ENCODE measurements around the gene MYT1. TPM values are rescaled to one million over a fixed set of nuclear protein-coding genes. Genes with fewer than 3 reads are reported as not detected.

MYT1 gene
- total RNA-seq, 1 donor from 2014 or later, result 1.2 TPM

DNA sequence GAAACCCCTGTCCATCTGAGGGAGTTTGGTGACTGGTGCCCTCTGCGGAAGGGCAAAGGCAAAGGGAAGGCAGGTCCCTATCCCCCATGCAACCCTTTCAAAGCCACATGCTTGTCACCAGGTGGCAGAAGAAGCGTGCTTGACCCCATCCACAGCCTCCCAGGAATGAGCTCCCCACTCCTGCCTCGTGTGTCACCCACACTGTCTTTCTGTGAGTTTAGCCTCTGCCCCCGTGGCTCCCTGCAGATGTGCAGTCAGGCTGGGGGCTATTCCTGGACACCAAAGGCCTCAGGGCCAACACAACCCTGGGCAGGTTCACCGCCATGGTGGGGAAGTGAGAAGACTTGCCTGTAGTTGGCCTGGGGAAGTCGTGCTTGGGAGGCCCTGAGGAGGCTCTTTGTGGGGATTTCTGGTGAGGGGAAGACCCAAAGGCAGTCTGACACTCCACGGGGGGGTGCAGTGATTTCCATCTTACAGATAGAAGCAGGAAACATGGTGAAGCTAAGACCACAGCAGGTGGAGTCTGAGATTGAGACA lies 74.7 kb downstream of the MYT1 start:
- H3K27me3 ChIP-seq, result no peaks in the 10 kb centered on the region
- no peaks in the 10 kb centered on the region for H3K79me2 ChIP-seq (ENCODE audit: low read depth)
- H3K4me3 ChIP-seq, result no peak overlapping the region
- H3K4me1 ChIP-seq, result no peaks in the 10 kb centered on the region
- no peak for DNase-seq (ENCODE audit: low spot score)
- no peak for TF ChIP-seq EZH2 (IDR thresholded peaks at IDR 0.05)
- no peak for TF ChIP-seq EZH2phosphoT487 (IDR thresholded peaks at IDR 0.05)
- TF ChIP-seq, protein P1, sequence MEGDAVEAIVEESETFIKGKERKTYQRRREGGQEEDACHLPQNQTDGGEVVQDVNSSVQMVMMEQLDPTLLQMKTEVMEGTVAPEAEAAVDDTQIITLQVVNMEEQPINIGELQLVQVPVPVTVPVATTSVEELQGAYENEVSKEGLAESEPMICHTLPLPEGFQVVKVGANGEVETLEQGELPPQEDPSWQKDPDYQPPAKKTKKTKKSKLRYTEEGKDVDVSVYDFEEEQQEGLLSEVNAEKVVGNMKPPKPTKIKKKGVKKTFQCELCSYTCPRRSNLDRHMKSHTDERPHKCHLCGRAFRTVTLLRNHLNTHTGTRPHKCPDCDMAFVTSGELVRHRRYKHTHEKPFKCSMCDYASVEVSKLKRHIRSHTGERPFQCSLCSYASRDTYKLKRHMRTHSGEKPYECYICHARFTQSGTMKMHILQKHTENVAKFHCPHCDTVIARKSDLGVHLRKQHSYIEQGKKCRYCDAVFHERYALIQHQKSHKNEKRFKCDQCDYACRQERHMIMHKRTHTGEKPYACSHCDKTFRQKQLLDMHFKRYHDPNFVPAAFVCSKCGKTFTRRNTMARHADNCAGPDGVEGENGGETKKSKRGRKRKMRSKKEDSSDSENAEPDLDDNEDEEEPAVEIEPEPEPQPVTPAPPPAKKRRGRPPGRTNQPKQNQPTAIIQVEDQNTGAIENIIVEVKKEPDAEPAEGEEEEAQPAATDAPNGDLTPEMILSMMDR (IDR thresholded peaks at IDR 0.05), result no peak
- no peaks in the 10 kb centered on the region for H3F3A ChIP-seq (ENCODE audit: low read depth)
- Mint-ChIP-seq H3K9me3 (peaks cover 9% of the 10 kb centered on the region), H3K36me3 (no peaks in the 10 kb centered on the region), H3K27ac (no peak overlapping the region), H3K4me3 (no peak overlapping the region), H3K4me1 (peaks cover 8% of the 10 kb centered on the region), H3K27me3 (ENCODE audit: insufficient read depth, low read depth) (no peaks in the 10 kb centered on the region)
- H3K36me3 ChIP-seq, result no peaks in the 10 kb centered on the region
- H3K27ac ChIP-seq, result no peak overlapping the region
- no peaks in the 10 kb centered on the region for H3K9me3 ChIP-seq (ENCODE audit: low read depth)
- no peak overlapping the region for H3K4me2 ChIP-seq
- H4K20me1 ChIP-seq (ENCODE audit: low read depth), result no peaks in the 10 kb centered on the region
- H3K9ac ChIP-seq, result no peak overlapping the region
- H2AFZ ChIP-seq (replicated peaks), result no peak overlapping the region

DNA sequence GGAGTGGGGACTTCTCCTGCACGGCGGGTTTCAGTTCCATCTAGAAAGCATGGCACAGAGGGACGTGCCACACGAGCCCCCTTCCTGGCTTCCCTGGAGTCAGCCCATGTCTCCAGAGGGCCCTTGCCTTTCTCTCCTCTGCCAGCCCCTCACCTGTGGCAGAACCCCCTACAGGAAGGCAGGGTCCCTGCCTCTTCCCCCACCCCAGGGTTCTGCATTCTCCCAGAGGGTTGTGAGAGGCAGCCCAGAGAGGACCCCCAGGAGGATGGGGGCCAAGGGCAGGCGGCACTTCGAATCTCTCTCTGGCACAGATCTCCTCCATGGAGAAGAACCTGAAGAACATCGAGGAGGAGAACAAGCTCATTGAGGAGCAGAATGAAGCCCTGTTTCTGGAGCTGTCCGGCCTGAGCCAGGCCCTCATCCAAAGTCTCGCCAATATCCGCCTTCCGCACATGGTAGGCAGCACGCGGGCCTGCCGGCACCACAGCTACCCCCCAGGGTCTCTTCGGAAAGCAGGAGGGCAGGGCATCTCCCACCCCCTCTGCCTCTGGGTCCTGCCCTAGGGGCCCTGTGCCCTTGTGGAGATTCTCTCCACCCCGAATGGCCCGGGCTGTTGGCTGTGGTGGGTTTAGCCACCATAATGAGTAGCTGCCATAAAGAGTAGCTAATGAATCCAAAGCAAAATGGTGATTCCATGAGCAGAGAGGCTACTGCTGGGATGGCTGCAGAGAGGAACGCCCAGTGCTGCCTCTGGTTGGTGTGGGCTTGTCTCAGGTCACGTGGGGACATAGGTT lies 75.4 kb downstream of the MYT1 start:
- Histone ChIP-seq H3K4me1 (no peaks in the 10 kb centered on the region), H3K27me3 (no peaks in the 10 kb centered on the region), H3K79me2 (ENCODE audit: low read depth) (no peaks in the 10 kb centered on the region), H2AFZ (replicated peaks) (no peak overlapping the region), H3F3A (ENCODE audit: low read depth) (no peaks in the 10 kb centered on the region), H3K4me3 (no peak overlapping the region), H3K4me2 (no peak overlapping the region), H3K9me3 (ENCODE audit: low read depth) (no peaks in the 10 kb centered on the region), H3K36me3 (no peaks in the 10 kb centered on the region), H3K27ac (no peak overlapping the region), H3K9ac (no peak overlapping the region), H4K20me1 (ENCODE audit: low read depth) (no peaks in the 10 kb centered on the region)
- Mint-ChIP-seq H3K4me1 (peaks cover 8% of the 10 kb centered on the region), H3K36me3 (no peaks in the 10 kb centered on the region), H3K4me3 (no peak overlapping the region), H3K27me3 (ENCODE audit: insufficient read depth, low read depth) (no peaks in the 10 kb centered on the region), H3K9me3 (peaks cover 9% of the 10 kb centered on the region), H3K27ac (no peak overlapping the region)
- TF ChIP-seq, protein P1 (IDR thresholded peaks at IDR 0.05), result no peak
- TF ChIP-seq EZH2 (IDR thresholded peaks at IDR 0.05), result no peak
- no peak for TF ChIP-seq EZH2phosphoT487 (IDR thresholded peaks at IDR 0.05)
- no peak for DNase-seq (ENCODE audit: low spot score)

DNA sequence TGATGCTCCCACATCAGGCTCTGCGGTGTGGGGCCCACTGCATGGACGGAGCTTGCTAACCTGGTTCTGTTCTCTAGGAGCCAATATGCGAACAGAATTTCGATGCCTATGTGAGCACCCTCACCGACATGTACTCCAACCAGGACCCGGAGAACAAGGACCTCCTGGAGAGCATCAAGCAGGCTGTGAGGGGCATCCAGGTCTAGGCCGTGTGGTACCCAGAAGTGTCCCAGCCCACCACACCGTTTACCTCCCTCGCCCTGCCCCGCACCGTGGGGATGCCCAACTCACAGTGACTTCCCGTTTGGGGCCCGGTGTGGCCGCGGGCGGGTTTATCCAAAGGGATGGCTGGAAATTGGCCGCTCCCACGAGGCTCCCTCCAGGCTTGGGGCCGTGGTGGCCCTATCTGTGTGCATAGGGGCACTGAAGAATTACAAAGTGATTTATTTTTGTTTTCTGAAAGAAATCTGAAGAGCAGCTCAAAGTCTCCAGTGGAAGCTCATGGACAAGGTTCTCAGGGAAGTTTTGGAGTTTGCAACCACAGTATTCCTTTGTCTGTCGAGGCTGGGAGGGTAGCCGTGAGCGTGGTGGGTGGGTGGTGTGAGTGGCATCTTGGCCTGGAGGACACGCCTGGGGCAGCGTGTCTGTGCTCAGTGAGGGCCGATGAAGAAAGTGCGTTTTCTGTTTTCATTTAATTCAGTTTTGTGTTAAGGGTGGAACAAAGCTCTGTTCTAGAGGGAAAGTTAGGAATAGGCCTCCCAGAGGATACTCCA lies 76.2 kb downstream of the MYT1 start:
- peaks cover 8% of the 10 kb centered on the region for H3K4me1 Mint-ChIP-seq
- peak overlapping the region; percentile 83 for H3K27ac Mint-ChIP-seq
- Histone ChIP-seq H3K9ac (no peak overlapping the region), H3K4me1 (no peaks in the 10 kb centered on the region), H3K27ac (no peak overlapping the region), H3K4me2 (no peak overlapping the region), H3K9me3 (ENCODE audit: low read depth) (no peaks in the 10 kb centered on the region), H3F3A (ENCODE audit: low read depth) (no peaks in the 10 kb centered on the region), H3K36me3 (no peaks in the 10 kb centered on the region), H2AFZ (replicated peaks) (no peak overlapping the region), H3K27me3 (no peaks in the 10 kb centered on the region), H4K20me1 (ENCODE audit: low read depth) (no peaks in the 10 kb centered on the region), H3K79me2 (ENCODE audit: low read depth) (no peaks in the 10 kb centered on the region), H3K4me3 (no peak overlapping the region)
- H3K4me3 Mint-ChIP-seq, result no peak overlapping the region
- H3K36me3 Mint-ChIP-seq, result no peaks in the 10 kb centered on the region
- H3K9me3 Mint-ChIP-seq, result peaks cover 9% of the 10 kb centered on the region
- no peak for DNase-seq (ENCODE audit: low spot score)
- H3K27me3 Mint-ChIP-seq (ENCODE audit: insufficient read depth, low read depth), result no peaks in the 10 kb centered on the region
- TF ChIP-seq EZH2 (IDR thresholded peaks at IDR 0.05), result no peak
- TF ChIP-seq, protein P1 (IDR thresholded peaks at IDR 0.05), result no peak
- TF ChIP-seq EZH2phosphoT487 (IDR thresholded peaks at IDR 0.05), result no peak

Data from neural progenitor cell (in vitro differentiated cells).